Measurements from ENCODE around the gene ADSL.

The ADSL gene

DNA sequence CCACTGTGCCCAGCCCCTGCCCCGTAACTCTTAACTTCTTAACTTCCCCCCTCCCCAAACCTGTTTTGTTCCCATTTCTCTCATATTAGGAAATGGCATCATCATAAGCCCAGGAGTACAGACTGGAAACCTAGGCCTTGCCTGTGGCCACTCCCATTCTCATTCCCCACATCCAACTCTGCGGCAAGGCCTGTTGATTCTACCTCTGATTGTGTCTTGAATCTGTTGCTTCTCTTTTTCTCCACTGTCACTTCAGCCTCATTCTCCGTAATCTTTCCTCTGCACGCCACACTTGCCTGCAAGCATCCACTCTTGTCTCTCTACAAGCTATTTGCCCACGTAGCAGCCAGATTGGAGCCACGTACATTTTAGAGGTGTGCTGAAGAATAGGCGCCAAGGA lies 49.3 kb downstream of the ADSL start:
- DNase-seq (ENCODE audit: insufficient read length, low spot score) (no peak), FAIRE-seq (no peak)
- TF ChIP-seq CTCF (IDR thresholded peaks at IDR 0.05; ENCODE audit: insufficient read depth, missing control alignments): no peak

DNA sequence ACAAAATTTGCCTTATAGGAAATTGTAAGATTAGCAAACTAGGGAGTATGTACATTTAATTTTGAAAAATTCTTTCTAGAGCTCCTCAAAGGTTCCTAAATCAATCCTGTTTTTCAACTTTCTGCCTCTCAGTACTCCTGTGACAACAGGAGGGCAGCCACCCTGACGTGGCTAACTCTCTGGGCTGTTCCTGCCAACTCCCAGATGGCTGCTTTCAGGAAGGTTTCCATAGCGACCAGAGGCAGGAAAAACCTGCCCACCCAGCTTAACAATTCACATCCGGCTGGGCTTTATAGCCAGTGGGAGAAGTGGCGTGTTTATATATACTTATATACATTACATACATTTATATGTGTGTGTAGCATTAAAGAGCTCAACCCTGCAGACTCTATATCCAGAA lies 50.6 kb downstream of the ADSL start:
- FAIRE-seq (no peak), DNase-seq (ENCODE audit: insufficient read length, low spot score) (no peak)
- TF ChIP-seq CTCF (IDR thresholded peaks at IDR 0.05; ENCODE audit: insufficient read depth, missing control alignments): no peak

- no peak for DNase-seq (ENCODE audit: insufficient read length, low spot score)
- TF ChIP-seq CTCF (IDR thresholded peaks at IDR 0.05; ENCODE audit: insufficient read depth, missing control alignments): no peak
- no peak for FAIRE-seq
Observed at GRCh38 chr22:40397396-40397795, 51.1 kb downstream of the ADSL start.

GRCh38 chr22:40399621-40400020 lies 53.3 kb downstream of the ADSL start:
- FAIRE-seq: no peak

GRCh38 chr22:40400159-40400558 lies 53.9 kb downstream of the ADSL start:
- no peak for DNase-seq (ENCODE audit: insufficient read length, low spot score)
- FAIRE-seq: no peak
- no peak for TF ChIP-seq CTCF (IDR thresholded peaks at IDR 0.05; ENCODE audit: insufficient read depth, missing control alignments)

More at GRCh38 chr22:40399621-40400020, 53.3 kb downstream of the ADSL start:
- DNase-seq (ENCODE audit: insufficient read length, low spot score): no peak
- no peak for TF ChIP-seq CTCF (IDR thresholded peaks at IDR 0.05; ENCODE audit: insufficient read depth, missing control alignments)

DNA sequence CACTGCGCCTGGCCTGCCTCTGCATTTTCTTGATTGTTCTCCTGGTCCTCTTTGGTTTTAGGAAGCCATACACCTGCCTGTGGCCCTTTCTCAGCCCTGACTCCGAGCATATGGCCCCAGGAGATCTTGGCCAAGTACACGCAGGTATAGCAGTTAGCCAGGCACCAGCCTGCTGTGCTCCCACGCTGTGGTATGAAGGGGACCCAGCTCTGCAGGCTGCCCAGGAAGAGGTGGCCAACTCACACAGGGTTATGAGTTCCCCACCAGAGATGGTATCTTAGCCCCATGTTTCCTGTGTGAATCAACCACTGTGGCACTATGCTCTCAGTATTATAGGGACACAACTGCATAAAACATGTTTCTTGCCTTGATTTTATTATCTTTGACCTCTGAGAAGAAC lies 55.2 kb downstream of the ADSL start:
- TF ChIP-seq CTCF (IDR thresholded peaks at IDR 0.05; ENCODE audit: insufficient read depth, missing control alignments): no peak
- FAIRE-seq (no peak), DNase-seq (ENCODE audit: insufficient read length, low spot score) (no peak)

GRCh38 chr22:40401981-40402406 lies 55.7 kb downstream of the ADSL start:
- TF ChIP-seq CTCF (IDR thresholded peaks at IDR 0.05; ENCODE audit: insufficient read depth, missing control alignments): no peak
- DNase-seq (ENCODE audit: insufficient read length, low spot score): no peak
- FAIRE-seq: no peak

All from D721Med (cell line).